ENCODE data around the gene TOGARAM2.

Gene TOGARAM2

GRCh38 chr2:28981016-28981441, at the start of gene TOGARAM2:
TSS of gene TOGARAM2 (plus strand) at chr2:28981298. CDS start at chr2:28994835, 13,537 bp downstream.
- DNase-seq: no peak

DNA sequence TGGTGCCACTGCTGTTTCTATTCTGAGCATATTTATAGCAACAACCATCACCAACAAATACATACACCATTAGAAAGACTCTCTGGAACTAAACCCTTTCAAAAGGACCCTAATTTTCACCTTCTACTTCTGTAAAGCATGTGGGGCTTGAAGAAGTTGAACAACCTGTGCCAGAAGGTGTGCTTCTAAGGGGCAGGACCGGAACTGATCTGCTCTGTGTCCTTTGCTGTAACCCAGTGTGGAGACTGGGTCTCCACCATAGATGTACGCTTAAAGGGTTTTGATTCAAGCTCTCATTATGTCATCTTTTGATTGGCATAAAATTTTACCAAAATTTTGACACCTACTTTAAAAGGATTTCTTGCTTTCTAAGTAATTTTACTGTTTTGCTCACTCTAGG, 46.3 kb upstream of the TOGARAM2 start:
- no peak for DNase-seq

DNA sequence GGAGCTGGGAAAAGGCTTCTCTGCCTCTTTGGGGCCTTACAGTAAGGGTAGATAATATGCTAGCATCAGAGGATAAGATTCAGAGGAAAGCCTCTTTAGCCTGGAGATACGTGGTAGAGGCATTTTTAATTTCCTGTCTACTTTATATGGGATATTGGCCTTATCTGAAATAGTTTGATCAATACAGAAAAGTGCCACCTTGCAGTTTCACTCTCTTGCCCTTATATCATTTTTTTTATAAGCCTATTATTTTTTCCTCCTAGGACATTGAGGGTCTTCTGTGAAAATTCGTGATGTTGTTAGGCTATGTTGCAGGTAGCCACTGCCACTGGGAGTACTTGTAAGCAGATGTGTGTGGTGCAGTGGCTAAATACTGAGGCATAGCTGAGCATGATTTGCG, 40.1 kb upstream of the TOGARAM2 start:
- DNase-seq: no peak

DNA sequence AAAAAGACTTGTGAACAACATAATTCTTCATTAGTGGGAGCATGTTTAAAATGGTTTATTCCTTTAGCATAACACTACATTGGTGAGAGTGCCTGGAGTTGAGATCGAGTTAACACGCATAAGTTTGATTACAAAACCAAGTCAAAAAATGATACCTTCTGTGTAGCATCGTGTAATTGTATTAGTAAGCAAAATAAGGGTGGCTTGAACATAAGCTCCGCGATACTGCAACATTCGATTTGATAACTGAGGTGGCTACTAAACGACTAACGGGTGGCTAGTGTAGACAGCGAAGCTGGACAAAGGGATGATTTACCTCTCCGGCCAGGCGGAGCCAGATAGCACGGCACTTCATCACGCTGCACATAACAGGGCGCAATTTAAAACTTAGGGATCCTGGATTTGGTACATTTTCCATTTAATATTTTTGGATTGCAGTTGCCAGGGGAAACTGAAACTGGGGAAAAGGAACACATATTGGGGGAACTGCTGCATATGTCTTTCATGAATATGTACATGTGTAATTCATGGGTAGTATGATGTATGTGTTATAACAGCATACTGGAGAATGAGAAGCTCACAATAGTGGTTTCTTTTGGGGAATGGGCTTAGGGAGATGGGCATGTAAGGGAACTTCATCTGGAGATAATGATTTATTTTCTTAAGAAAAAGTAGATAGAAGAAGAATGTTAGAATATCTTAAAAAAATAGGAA, 36.4 kb upstream of the TOGARAM2 start:
- DNase-seq: no peak

- no peak for DNase-seq
These were observed 32.9 kb upstream of the TOGARAM2 start for GRCh38 chr2:28948160-28948559.

DNA sequence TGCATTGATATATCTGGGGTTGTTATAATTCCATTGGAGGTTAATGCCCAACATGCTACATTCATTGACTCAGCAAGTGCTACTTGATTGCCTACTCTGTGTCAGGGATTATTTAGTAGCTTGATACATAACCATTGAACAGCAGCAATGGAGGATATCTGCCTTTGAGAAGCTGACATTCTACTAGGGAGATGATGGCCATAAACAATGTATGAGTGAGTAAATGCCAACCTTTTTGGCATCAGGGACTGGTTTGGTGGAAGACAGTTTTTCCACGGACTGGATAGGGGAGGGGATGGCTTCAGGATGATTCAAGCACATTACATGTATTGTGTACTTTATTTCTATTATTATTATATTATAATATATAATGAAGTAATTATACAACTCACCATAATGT, 31.9 kb upstream of the TOGARAM2 start:
- no peak for DNase-seq

DNA sequence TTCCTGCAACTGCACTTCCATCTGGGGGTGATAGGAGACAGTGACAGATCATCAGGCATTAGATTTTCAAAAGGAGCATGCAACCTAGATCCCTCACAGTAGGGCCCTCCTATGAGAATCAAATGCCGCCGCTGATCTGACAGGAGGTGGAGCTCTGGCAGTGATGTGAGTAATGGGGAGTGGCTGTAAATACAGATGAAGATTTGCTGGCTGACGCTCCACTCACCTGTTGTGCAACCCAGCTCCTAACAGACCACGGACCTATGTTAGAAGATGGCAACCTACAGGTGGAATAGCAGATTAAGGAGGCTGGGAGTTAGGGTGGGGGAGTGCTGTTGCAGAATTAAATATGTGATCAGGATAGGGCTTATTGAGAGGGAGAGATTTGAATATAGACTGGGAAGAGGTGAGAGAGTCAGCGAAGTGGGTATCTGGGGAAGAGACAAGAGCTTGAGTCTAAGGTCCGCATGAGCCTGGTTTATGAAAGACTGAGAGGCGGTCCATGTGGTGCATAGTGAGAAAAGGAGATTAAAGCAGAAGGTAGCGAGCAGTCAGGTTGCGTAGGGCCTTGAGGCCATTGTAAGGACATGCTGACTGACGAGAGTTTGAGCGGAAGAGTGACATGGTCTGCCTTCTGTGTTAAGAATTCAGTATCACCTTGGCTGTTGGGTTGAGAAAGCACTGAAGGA, 31.3 kb upstream of the TOGARAM2 start:
- DNase-seq: no peak

DNA sequence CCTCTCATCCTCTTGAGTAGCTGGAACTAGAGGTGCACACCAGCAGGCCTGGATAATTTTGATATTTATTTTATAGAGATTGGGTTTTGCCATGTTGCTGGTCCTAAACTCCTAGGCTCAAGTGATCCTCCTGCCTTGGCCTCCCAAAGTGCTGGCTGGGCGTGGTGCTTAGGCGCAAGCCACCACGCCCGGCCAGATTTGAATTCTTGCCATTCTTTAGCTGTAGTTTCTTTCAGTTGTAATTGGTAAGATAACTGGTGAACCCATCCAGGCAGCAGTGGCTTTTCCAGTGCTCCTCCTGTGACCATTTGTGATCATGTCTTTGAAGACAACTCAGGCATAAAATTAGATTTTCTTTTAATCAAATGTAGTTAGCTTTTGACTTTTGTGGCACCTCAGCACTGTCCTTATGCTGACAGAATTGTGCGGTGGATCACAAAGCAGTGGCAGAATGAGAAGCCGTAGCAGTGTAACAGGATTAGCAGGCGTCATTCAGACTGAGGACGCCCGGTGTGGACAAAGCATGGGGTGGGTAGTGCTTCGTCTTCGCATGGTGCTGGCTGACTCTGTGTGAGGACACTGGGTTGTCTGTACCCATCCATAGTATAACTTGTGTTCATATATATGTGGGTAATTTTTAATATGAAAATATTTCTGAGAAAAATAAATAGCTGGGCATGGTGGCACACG, 30.0 kb upstream of the TOGARAM2 start:
- DNase-seq: no peak

- DNase-seq: no peak
These were observed 28.9 kb upstream of the TOGARAM2 start for GRCh38 chr2:28951910-28952835.

DNA sequence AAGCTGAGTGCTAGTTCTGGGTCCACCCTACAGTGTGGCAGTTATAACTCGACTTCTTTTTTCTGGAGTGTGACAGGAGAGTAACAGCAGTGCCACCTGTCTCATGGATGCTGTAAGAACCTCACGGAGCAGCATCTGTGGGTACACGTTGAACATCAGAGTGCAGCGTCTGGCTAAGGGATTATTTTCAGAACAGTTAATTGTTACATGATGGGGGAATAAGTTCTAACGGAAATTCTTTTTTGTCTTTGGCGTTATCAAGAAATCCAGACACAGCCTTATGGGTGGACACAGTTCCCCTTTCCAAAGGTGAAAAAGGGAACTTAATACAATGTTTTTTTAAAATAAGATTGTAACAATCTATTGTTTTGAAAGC, 28.3 kb upstream of the TOGARAM2 start:
- no peak for DNase-seq

- no peak for DNase-seq
These were observed 25.6 kb upstream of the TOGARAM2 start for GRCh38 chr2:28955467-28955866.

- no peak for DNase-seq
These were observed 24.7 kb upstream of the TOGARAM2 start for GRCh38 chr2:28956415-28956826.

DNA sequence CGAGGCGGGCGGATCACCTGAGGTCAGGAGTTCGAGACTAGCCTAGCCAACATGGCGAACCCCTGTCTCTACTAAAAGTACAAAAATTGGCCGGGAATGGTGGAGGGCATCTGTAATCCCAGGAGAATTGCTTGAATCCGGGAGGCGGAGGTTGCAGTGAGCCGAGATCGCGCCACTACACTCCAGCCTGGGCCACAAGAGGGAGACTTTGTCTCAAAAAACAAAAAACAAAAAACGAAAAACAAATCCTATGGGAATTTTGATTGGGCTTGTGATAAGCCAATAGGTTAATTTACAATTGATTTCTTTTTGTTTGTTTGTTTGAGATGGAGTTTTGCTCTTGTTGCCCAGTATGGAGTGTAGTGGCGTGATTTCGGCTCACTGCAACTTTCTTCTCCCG, 24.2 kb upstream of the TOGARAM2 start:
- no peak for DNase-seq

DNA sequence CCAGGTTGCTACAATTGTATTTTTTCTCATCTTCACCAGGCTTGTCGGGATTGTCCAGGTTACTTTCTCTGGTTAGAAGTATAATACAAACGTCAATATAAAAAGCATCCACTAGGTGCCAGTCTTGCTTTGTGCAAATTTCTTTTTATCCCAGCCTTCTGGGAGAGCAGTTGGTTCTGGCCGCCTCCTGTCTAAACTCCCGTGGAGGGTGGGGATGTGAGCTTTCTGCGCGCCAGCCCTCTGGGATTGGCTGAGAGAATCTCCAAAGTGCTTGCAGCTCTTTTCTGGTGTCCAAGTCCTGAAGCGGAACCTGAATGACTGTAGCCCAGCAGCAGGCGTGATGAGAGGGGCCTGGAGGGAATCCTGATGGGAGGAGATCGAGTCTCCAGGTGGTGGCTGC, 22.4 kb upstream of the TOGARAM2 start:
- DNase-seq: no peak

- no peak for DNase-seq
These were observed 20.7 kb upstream of the TOGARAM2 start for GRCh38 chr2:28960401-28960800.

DNA sequence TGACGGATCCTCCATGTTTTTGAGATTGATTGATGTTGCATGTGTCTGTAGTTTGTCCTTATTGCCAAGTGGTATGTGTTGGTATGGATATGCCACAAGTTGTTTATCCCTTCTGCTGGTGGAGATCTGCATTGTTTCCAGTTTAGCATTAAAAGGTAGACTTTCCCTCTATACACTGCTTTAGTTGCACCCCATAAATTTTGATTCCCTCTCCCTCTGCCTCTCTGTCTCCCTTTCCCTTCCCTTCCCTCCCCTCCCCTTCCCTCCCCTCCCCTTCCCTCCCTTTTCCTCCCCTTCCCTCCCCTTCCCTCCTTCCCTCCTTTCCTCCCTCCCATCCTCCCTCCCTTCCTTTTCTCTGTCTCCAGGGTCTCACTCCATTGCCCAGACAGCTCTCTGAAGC, 18.6 kb upstream of the TOGARAM2 start:
- DNase-seq: no peak

DNA sequence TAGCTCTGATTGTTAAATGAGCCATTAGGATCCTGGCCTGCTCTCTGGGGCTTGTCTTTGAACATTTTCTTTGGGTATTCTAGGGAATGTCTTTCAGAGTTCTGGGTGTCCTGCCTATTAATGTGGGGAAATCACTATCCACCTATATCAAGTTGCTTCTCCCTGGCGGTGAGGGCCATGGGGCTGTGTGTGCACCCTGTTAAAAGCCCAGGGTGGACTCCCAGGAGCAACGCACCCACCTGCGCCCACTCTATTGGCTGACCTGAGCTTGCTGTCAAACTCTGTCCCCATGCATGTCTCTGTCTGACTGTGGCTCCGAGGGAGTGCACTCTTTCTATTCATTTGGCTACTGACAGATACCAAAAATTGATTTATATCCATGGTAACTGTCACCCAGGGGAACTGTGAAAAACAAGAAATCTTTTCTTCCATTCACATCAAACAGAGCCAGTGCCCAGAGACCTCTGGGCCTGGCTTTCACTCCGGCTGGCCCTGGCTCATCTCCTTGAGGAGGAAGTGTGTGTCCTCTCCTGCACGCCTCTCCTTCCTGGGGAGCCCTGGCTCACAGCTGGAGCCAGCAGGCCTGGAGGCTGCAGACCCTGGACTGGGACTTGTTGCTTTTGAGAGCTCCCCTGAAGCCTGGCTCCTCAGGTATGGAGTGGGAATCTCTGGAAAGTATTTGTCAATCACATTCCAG, 10.5 kb upstream of the TOGARAM2 start:
- DNase-seq: no peak

DNA sequence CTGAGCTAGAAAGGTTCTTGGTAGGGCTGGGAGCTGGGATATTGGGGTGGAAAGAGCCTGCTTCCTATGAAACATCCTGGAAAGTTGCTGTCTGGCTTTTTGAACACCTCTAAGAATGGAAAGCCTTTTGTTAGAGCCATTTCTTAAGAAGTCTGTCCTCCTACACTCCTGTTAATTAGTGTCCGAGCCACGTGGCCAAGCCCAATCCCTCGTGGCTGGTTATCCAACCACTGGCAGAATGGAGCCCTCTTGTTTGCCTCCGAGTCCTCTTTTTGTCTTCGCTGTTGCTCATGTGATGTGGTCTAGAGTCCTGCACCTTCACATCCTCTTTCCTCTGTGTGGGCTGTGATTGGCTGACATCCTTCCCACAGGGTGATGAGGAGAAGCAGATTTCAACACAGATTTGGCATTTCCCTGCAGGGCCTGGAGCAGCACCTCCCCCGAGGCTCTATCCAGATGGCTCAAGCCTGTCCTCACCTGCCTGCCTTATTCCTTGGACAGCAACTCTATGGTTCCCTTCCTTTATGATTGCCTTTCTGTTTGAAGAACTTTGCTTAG, 8.2 kb upstream of the TOGARAM2 start:
- no peak for DNase-seq

- DNase-seq: no peak
These were observed 6.8 kb upstream of the TOGARAM2 start for GRCh38 chr2:28974252-28974651.

DNA sequence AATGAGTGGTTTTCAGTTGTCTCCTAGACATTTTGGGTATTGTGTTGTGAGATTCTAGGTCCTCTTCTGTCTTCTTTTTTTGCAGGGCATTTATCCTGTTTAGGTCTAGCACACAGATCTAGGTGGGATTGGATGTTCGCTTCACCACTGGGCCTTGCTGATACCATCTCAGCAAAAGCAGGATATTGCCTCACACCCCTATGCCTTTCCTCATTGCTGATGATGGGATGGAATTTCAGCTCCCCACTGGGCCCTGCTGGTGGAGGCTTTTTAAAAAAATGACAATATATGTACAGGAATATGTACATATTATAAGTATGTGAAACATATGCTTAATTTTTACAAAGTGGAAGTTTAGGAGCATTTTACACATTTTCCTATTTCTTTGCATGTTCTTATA, 5.4 kb upstream of the TOGARAM2 start:
- no peak for DNase-seq

DNA sequence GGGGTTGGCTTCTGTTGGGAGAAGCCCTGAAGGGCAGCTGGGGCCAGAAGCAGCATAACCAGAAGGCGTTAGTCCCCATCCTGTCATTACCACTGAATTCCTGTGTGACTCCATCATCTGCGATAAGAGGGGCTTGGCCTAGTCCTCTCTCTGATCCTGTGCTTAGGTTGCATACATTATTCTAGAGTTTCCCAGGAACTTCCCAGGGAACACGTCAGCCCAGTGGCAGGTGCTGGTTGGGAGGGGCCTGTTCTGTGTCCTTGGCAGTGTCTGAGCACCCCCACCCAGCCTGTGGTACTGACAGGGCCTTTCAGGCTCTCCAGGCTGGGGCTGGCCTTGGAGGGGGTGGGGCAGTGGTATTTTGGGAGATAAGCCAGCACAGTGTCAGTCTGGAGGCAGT, 4.5 kb upstream of the TOGARAM2 start:
- DNase-seq: no peak
